Testis (tissue), 3 donors: ENCODE data around the gene KCNK7. TPM values are rescaled to one million over a fixed set of nuclear protein-coding genes. Genes with fewer than 3 reads are reported as not detected.
A peak's percentile ranks its signal among the peaks of the same experiment; 100 is the strongest.

Source experiments
- DNase-seq: peaks from one replicate; pipeline ENCODE4 v3.0.0-alpha.2; 2019
- H3K27ac ChIP-seq, 2 donors: fragments of 200-600 bp; sonication (generic); one replicate each; pipeline ENCODE4 v1.5.1; 2019
- H3K27me3 ChIP-seq: fragments of 200-600 bp; sonication (generic); one replicate; pipeline ENCODE4 v1.5.1; 2019
- H3K36me3 ChIP-seq: fragments of 200-600 bp; sonication (generic); one replicate; pipeline ENCODE4 v1.5.1; 2017; ENCODE audit warnings: low read depth; ENCODE audit errors: missing control alignments
- H3K4me1 ChIP-seq: fragments of 200-600 bp; sonication (generic); one replicate; pipeline ENCODE4 v1.5.1; 2019
- H3K4me3 ChIP-seq, 2 donors: fragments of 200-600 bp; sonication (generic); one replicate each; pipeline ENCODE4 v1.5.1; 2017 to 2019
- H3K9me3 ChIP-seq: fragments of 200-600 bp; sonication (generic); one replicate; pipeline ENCODE4 v1.5.1; 2017
- POLR2A ChIP-seq: fragments of 450-650 bp; IDR thresholded peaks from one replicate; pipeline ENCODE4 v1.6.1; 2017; ENCODE audit warnings: antibody characterized with exemption, mild to moderate bottlenecking, moderate library complexity
- WGBS, 2 donors: methylation state at CpG; one replicate each; pipeline ENCODE4 v1.1.5; 2018; 5-methylcytosine and 5-hydroxymethylcytosine counted together
- intact Hi-C: fragments of 100-400 bp; cut with DNase I; formaldehyde crosslinking; loops from one replicate; pipeline ENCODE4 v1.15.1; 2023; ENCODE audit warnings: low total_unique reads
- polyA plus RNA-seq: library from polyadenylated mRNA; stranded (reverse); fragments of 350-450 nt; fragmentation: Illumina TruSeq; extraction: RNeasy Lipid Tissue Mini Kit (QIAGEN cat#74804); gene quantifications from one replicate; pipeline ENCODE4 v1.2.3, GENCODE V29; 2014; ENCODE audit warnings: low read depth, low replicate concordance; ENCODE audit not compliant: insufficient read depth
- total RNA-seq, 2 donors: library from RNA; depleted of rRNA; stranded (reverse); fragments of >200 nt; gene quantifications; one replicate each; pipeline ENCODE4 v1.2.3, GENCODE V29; 2016
- TF ChIP-seq, protein P1 (sequence below), 3 experiments: fragments of 450-650 bp in 2 of 3; fragments of 200-600 bp in 1 of 3; sonication (generic) in 1 of 3; IDR thresholded peaks; one replicate each; pipeline ENCODE4 v1.5.1; 2016 to 2019; ENCODE audit warnings: antibody characterized with exemption in 3 of 3, mild to moderate bottlenecking in 2 of 3, moderate library complexity in 1 of 3

The KCNK7 gene
- total and polyA plus RNA-seq, 3 donors from 2014 or later, result 0.26 to 2.5 (median 0.99) TPM

DNA sequence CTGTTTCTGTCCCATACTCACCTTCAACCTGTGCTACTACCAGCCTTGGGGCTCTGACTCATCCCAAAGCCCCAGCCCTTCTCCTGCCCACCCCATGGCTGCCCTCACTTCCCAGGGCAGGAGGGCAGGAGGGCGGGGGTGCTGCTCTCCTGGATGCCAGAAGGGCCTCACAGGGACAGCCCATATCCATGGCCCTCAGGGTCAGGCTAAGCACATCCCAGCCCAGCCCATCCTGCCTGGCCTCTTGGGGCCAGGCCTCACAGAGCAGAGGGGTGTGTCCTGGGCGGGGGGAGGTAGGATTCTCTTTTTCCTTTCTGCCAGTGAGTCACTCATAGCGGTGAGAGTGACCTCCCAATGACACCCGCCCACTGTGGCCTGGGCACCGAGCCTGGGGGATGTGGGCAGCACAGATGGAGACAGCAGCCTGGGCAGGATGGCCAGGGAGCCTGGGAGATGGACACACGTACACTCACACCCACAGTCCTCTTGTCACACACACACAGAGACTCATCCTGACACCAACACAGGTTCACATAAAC, 39.8 kb downstream of the KCNK7 start:
- Histone ChIP-seq H3K27me3 (no peaks in the 10 kb centered on the region), H3K36me3 (no peaks in the 10 kb centered on the region), H3K9me3 (no peaks in the 10 kb centered on the region), H3K4me3 (no peak overlapping the region), H3K4me1 (peaks cover 36% of the 10 kb centered on the region), H3K27ac (peak overlapping the region in 1 of 2 donors; percentile 5)
- TF ChIP-seq POLR2A, result no peak
- intact Hi-C loops, result no loop called here
- no peak for DNase-seq
- 32% methylated on average over 6 of the region's 6 CpGs; no CpG with 5 or more reads in 1 of the 2 donors for WGBS, 2 donors

DNA sequence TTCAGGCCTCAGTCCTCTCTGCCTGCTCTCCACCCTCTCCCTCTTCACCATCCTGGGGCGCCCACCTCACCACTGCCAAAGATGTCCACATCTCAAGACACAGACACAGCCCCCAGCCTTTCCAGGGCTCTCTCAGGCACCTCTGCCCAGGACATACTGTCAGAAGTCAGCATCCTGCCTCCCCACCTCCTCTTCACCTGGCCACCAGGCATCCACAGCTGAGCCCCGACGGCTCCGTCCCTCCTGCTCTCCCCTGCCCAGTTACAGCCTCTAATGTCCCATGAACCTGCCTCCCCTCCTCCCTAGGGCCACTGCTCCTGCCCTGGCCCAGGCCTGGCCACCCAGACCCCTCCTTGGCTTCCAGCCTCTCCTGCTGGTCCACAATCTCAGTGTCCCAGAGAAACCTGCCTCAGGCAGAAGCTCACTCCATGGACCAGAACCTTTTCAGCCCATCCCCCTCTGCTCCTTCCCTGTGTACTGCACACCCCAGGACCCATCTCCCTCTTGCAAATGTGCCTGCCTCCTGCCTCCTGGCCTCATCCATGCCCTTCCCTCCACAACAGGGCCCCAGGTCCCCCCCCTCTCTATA, 40.7 kb downstream of the KCNK7 start:
- no peaks in the 10 kb centered on the region for H3K36me3 ChIP-seq
- H3K27ac ChIP-seq, result no peak overlapping the region
- WGBS, 2 donors, result 70 to 95% methylated on average over 4 of the region's 4 CpGs
- no peak overlapping the region for H3K4me3 ChIP-seq
- H3K4me1 ChIP-seq, result peaks cover 29% of the 10 kb centered on the region
- no peak for DNase-seq
- intact Hi-C loops, result no loop called here
- no peaks in the 10 kb centered on the region for H3K27me3 ChIP-seq
- no peaks in the 10 kb centered on the region for H3K9me3 ChIP-seq
- TF ChIP-seq, protein P1, sequence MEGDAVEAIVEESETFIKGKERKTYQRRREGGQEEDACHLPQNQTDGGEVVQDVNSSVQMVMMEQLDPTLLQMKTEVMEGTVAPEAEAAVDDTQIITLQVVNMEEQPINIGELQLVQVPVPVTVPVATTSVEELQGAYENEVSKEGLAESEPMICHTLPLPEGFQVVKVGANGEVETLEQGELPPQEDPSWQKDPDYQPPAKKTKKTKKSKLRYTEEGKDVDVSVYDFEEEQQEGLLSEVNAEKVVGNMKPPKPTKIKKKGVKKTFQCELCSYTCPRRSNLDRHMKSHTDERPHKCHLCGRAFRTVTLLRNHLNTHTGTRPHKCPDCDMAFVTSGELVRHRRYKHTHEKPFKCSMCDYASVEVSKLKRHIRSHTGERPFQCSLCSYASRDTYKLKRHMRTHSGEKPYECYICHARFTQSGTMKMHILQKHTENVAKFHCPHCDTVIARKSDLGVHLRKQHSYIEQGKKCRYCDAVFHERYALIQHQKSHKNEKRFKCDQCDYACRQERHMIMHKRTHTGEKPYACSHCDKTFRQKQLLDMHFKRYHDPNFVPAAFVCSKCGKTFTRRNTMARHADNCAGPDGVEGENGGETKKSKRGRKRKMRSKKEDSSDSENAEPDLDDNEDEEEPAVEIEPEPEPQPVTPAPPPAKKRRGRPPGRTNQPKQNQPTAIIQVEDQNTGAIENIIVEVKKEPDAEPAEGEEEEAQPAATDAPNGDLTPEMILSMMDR (IDR thresholded peaks at IDR 0.05), result no peak
- no peak for TF ChIP-seq POLR2A

DNA sequence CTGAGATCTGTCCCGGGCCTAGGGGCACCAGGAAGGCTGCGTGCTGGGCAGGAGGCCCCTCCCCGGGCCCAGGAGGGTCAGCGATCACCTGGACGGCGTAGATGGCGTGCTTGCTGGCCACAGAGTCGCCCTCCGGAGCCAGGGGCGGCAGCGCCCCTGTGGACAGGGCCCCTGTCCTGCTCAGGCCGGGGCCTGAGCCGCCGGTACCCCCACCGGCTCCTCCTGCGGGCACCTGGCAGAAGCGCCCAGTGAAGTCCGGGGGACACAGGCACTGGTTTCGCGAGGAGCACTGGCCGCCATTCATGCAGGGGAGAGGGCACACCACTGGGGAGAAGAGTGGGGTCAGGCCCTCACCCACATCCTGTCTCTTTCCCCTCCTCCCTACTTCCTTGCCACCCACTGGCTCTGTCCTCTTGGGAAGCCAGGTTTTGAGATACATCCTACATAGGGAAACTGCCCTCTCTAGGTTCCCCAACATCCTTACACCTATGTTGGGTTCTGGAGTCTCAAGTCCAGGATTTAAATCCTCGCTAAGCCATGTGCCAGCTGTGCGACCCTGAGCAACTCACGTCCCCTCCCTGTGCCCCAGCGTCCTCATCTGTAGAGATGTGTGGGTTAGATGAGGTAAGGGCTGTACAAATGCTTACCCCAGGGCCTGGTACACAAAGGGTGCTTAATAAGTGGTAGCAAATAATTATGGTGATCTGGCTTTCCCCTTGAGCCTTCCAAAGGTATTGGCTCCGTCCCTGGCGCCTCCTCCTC, 41.4 kb downstream of the KCNK7 start:
- intact Hi-C loops, result no loop called here
- H3K36me3 ChIP-seq, result no peaks in the 10 kb centered on the region
- TF ChIP-seq, protein P1 (IDR thresholded peaks at IDR 0.05), result no peak
- no peak for TF ChIP-seq POLR2A
- no peaks in the 10 kb centered on the region for H3K9me3 ChIP-seq
- H3K4me3 ChIP-seq, result no peak overlapping the region
- no peak overlapping the region for H3K27ac ChIP-seq
- WGBS, 2 donors, result 74 to 80% methylated on average over 7 to 26 of the region's 27 CpGs
- no peak for DNase-seq
- no peaks in the 10 kb centered on the region for H3K27me3 ChIP-seq
- H3K4me1 ChIP-seq, result peaks cover 24% of the 10 kb centered on the region

DNA sequence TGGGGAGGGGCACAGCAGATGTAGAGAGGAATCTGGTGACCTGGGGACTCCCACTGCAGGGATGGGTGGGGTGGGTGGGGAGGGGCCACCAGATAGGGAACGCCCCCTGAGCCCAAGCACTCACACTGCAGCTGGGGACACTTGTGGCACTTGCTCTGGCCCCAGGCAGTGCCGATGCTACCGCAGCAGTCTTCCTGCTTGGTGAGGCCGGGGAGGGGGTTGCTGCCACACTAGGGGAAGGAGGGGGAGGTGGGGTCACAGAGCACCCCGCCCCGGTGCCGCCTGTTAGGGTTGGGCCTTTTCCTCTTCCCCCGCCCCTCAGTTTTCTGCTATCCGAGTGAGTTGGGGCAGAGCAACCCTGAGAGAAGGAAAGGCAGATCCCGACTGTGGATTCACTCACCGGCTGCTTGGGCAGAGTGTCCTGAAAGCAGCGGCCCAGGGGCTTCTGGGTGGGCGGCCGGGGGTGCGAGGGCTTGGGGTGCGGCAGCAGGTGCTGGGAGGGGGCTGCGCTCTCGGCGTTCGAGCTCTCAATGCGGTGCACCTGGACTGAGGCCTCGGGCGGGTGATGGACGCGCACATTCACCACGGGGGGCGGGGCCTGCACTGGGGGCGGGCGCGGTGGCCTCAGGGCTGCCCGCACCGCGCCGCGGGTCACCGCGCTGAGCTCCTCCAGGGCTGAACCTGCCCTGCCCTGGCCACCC, 42.1 kb downstream of the KCNK7 start:
- 60 to 70% methylated on average over 14 to 36 of the region's 37 CpGs for WGBS, 2 donors
- intact Hi-C loops, result no loop called here
- Histone ChIP-seq H3K27me3 (no peaks in the 10 kb centered on the region), H3K9me3 (no peaks in the 10 kb centered on the region), H3K27ac (no peak overlapping the region), H3K36me3 (no peaks in the 10 kb centered on the region), H3K4me3 (no peak overlapping the region), H3K4me1 (peaks cover 16% of the 10 kb centered on the region)
- DNase-seq, result no peak
- TF ChIP-seq, protein P1 (IDR thresholded peaks at IDR 0.05), result no peak
- TF ChIP-seq POLR2A, result no peak

DNA sequence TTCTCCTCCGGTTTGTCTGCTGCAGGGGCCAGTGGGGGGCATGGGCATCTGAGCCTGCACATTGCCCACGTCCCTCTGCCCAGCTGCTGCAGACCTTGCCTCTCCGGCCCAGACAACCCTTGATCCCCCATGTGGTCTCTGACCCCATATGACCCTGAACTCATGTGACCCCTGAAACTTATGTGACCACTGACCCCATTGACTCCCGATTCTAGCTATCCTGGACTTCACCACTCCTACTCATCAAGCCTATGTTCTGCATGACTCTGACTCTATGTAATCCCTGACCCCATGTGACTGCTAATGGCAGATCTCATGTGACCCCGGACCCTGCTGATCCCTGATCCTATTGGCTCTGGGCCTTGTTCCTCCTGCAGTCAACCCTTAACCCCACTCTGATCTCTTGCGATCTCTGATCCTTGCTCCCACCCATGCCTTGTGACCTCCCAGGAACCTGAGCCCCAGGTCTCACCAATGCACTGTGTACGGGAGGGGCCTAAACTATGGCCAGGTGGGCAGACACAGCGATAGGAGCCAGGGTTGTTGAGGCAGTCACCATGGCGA, 43.1 kb downstream of the KCNK7 start:
- intact Hi-C loops, result no loop called here
- Histone ChIP-seq H3K4me1 (peaks cover 16% of the 10 kb centered on the region), H3K27me3 (no peaks in the 10 kb centered on the region), H3K4me3 (no peak overlapping the region), H3K36me3 (no peaks in the 10 kb centered on the region), H3K27ac (no peak overlapping the region), H3K9me3 (no peaks in the 10 kb centered on the region)
- WGBS, 2 donors, result 87 to 89% methylated on average over 6 to 9 of the region's 9 CpGs
- TF ChIP-seq POLR2A, result no peak
- TF ChIP-seq, protein P1 (IDR thresholded peaks at IDR 0.05), result peak in 1 of 3 experiments; percentile 3
- DNase-seq, result no peak
